Effector memory CD8-positive, alpha-beta T cell (primary cell): ENCODE data around the gene CSTF2.
A peak's percentile ranks its signal among the peaks of the same experiment; 100 is the strongest.
"Not testable (repeated sequence)": the region's sequence is repeated elsewhere in the genome, so short reads cannot be mapped to it uniquely, and the experiment has no call there.

ENCODE experiments used
- ATAC-seq: fragments of 150-1000 bp; cut with Tn5 transposase; replicated peaks from 2 replicates; pipeline ENCODE4 v1.10.0; 2021; ENCODE audit warnings: mild to moderate bottlenecking, moderate library complexity
- DNase-seq, 3 experiments: peaks; one replicate each; pipeline ENCODE4 v3.0.0; 2021
- H3K27ac Mint-ChIP-seq, 2 donors: one replicate each; pipeline ENCODE4 v1.8.0; 2022; ENCODE audit warnings: mild to moderate bottlenecking in 2 of 2, mixed read lengths in 2 of 2, moderate library complexity in 2 of 2
- H3K27me3 Mint-ChIP-seq, 2 donors: one replicate each; pipeline ENCODE4 v1.8.0; 2022; ENCODE audit warnings: mixed read lengths in 2 of 2
- H3K36me3 Mint-ChIP-seq: one replicate; pipeline ENCODE4 v1.8.0; 2022; ENCODE audit warnings: mild to moderate bottlenecking, moderate library complexity, mixed read lengths; ENCODE audit not compliant: insufficient read depth
- H3K4me1 Mint-ChIP-seq, 2 donors: one replicate each; pipeline ENCODE4 v1.8.0; 2022; ENCODE audit warnings: low read depth in 2 of 2, mixed read lengths in 2 of 2
- H3K4me3 Mint-ChIP-seq, 2 donors: one replicate each; pipeline ENCODE4 v1.8.0; 2022; ENCODE audit warnings: mild to moderate bottlenecking in 2 of 2, mixed read lengths in 2 of 2, moderate library complexity in 2 of 2
- H3K9me3 Mint-ChIP-seq, 2 donors: one replicate each; pipeline ENCODE4 v1.8.0; 2022; ENCODE audit warnings: mixed read lengths in 2 of 2
- total RNA-seq, 9 experiments: gene quantifications; one replicate each; lab custom pipeline; 2026; lab: John Stamatoyannopoulos, UW

CSTF2 gene
- total RNA-seq: 12.8 to 84.0 (median 27.6) reads per million in 9 experiments

GRCh38 chrX:100819837-100820666 is at the start of gene CSTF2:
CSTF2 (plus strand) TSS chrX:100820391; CDS start chrX:100820417, 26 bp downstream.
- peak within 1 kb of the TSS; percentile 82 to 94 for H3K27ac Mint-ChIP-seq
- ATAC-seq (peak; percentile 95), DNase-seq (peak; percentile 70 to 72 (median 71))
- H3K36me3 Mint-ChIP-seq: peaks cover 28% of the 10 kb centered on the region
- H3K27me3 Mint-ChIP-seq: peaks cover 2 to 23% of the 10 kb centered on the region in 2 donors
- H3K4me1 Mint-ChIP-seq: peaks cover 4 to 5% of the 10 kb centered on the region in 2 donors
- H3K4me3 Mint-ChIP-seq: peak within 1 kb of the TSS; percentile 81 to 85
- H3K9me3 Mint-ChIP-seq: no peaks in the 10 kb centered on the region

GRCh38 chrX:100796371-100796770 is 23.8 kb upstream of the CSTF2 start:
- ATAC-seq, H3K36me3 Mint-ChIP-seq, H3K4me1 Mint-ChIP-seq, H3K4me3 Mint-ChIP-seq, H3K27ac Mint-ChIP-seq, H3K9me3 Mint-ChIP-seq, DNase-seq, H3K27me3 Mint-ChIP-seq: not testable (repeated sequence)

- no peaks in the 10 kb centered on the region for H3K4me1 Mint-ChIP-seq
- no peak overlapping the region for H3K27ac Mint-ChIP-seq
- ATAC-seq: no peak
- H3K9me3 Mint-ChIP-seq: no peaks in the 10 kb centered on the region
- no peaks in the 10 kb centered on the region for H3K36me3 Mint-ChIP-seq
- no peak for DNase-seq
- peaks cover 0 to 14% of the 10 kb centered on the region in 2 donors for H3K27me3 Mint-ChIP-seq
- H3K4me3 Mint-ChIP-seq: no peak overlapping the region
Observed at GRCh38 chrX:100797359-100797758, 22.8 kb upstream of the CSTF2 start.

GRCh38 chrX:100798484-100799214 is 21.5 kb upstream of the CSTF2 start:
- H3K36me3 Mint-ChIP-seq: no peaks in the 10 kb centered on the region
- H3K27ac Mint-ChIP-seq: no peak overlapping the region
- peaks cover 0 to 14% of the 10 kb centered on the region in 2 donors for H3K27me3 Mint-ChIP-seq
- no peak for DNase-seq
- ATAC-seq: no peak
- H3K4me3 Mint-ChIP-seq: no peak overlapping the region
- no peaks in the 10 kb centered on the region for H3K4me1 Mint-ChIP-seq
- no peaks in the 10 kb centered on the region for H3K9me3 Mint-ChIP-seq

GRCh38 chrX:100802843-100803242 is 17.3 kb upstream of the CSTF2 start:
- DNase-seq: no peak
- Mint-ChIP-seq H3K4me1 (no peaks in the 10 kb centered on the region), H3K36me3 (no peaks in the 10 kb centered on the region), H3K27ac (no peak overlapping the region), H3K9me3 (peaks cover 0 to 2% of the 10 kb centered on the region in 2 donors), H3K4me3 (no peak overlapping the region), H3K27me3 (peaks cover 12 to 36% of the 10 kb centered on the region in 2 donors)
- ATAC-seq: no peak

- Mint-ChIP-seq H3K27me3 (peaks cover 31 to 46% of the 10 kb centered on the region in 2 donors), H3K36me3 (no peaks in the 10 kb centered on the region), H3K4me1 (no peaks in the 10 kb centered on the region), H3K4me3 (no peak overlapping the region), H3K27ac (no peak overlapping the region), H3K9me3 (peaks cover 0 to 2% of the 10 kb centered on the region in 2 donors)
- DNase-seq (no peak), ATAC-seq (no peak)
Observed at GRCh38 chrX:100804780-100805179, 15.4 kb upstream of the CSTF2 start.

- H3K27me3 Mint-ChIP-seq: peaks cover 55 to 64% of the 10 kb centered on the region in 2 donors
Observed at GRCh38 chrX:100808265-100808664, 11.9 kb upstream of the CSTF2 start.

GRCh38 chrX:100812216-100813158 is 7.7 kb upstream of the CSTF2 start:
- DNase-seq: no peak
- no peak overlapping the region for H3K27ac Mint-ChIP-seq
- no peak overlapping the region for H3K4me3 Mint-ChIP-seq
- H3K4me1 Mint-ChIP-seq: no peaks in the 10 kb centered on the region
- peaks cover 42 to 89% of the 10 kb centered on the region in 2 donors for H3K27me3 Mint-ChIP-seq
- no peaks in the 10 kb centered on the region for H3K9me3 Mint-ChIP-seq
- no peak for ATAC-seq
- no peaks in the 10 kb centered on the region for H3K36me3 Mint-ChIP-seq

More at GRCh38 chrX:100808265-100808664, 11.9 kb upstream of the CSTF2 start:
- not testable (repeated sequence) for ATAC-seq, H3K36me3 Mint-ChIP-seq, DNase-seq, H3K4me1 Mint-ChIP-seq, H3K4me3 Mint-ChIP-seq, H3K27ac Mint-ChIP-seq, H3K9me3 Mint-ChIP-seq

- H3K4me3 Mint-ChIP-seq: no peak overlapping the region
- peaks cover 12 to 40% of the 10 kb centered on the region in 2 donors for H3K27me3 Mint-ChIP-seq
- ATAC-seq: no peak
- H3K36me3 Mint-ChIP-seq: peaks cover 7% of the 10 kb centered on the region
- H3K27ac Mint-ChIP-seq: no peak overlapping the region
- no peaks in the 10 kb centered on the region for H3K9me3 Mint-ChIP-seq
- H3K4me1 Mint-ChIP-seq: peaks cover 4 to 5% of the 10 kb centered on the region in 2 donors
- no peak for DNase-seq
Observed at GRCh38 chrX:100817340-100817739, 2.9 kb upstream of the CSTF2 start.

GRCh38 chrX:100819534-100819836 is 706 bp upstream of the CSTF2 start:
- Mint-ChIP-seq H3K27me3 (peaks cover 6 to 28% of the 10 kb centered on the region in 2 donors), H3K9me3 (no peaks in the 10 kb centered on the region)

GRCh38 chrX:100829730-100830129 is 9.5 kb downstream of the CSTF2 start:
- Mint-ChIP-seq H3K36me3 (peaks cover 50% of the 10 kb centered on the region), H3K27ac (peak overlapping the region; percentile 83), H3K4me3 (peak overlapping the region in 1 of 2 donors; percentile 17), H3K9me3 (no peaks in the 10 kb centered on the region), H3K4me1 (peaks cover 6 to 8% of the 10 kb centered on the region in 2 donors), H3K27me3 (no peaks in the 10 kb centered on the region)
- DNase-seq (peak in 1 of 3 experiments; percentile 1), ATAC-seq (peak; percentile 91)

More at GRCh38 chrX:100819534-100819836, 706 bp upstream of the CSTF2 start:
- Mint-ChIP-seq H3K36me3 (peaks cover 23% of the 10 kb centered on the region), H3K4me1 (peaks cover 4 to 5% of the 10 kb centered on the region in 2 donors), H3K27ac (peak overlapping the region; percentile 82 to 94), H3K4me3 (peak overlapping the region; percentile 81 to 85)
- DNase-seq: no peak
- no peak for ATAC-seq

GRCh38 chrX:100830143-100830542 is 10.0 kb downstream of the CSTF2 start:
- Mint-ChIP-seq H3K27me3 (no peaks in the 10 kb centered on the region), H3K27ac (peak overlapping the region; percentile 83), H3K4me3 (peak overlapping the region in 1 of 2 donors; percentile 58), H3K36me3 (peaks cover 49% of the 10 kb centered on the region), H3K4me1 (peaks cover 6 to 8% of the 10 kb centered on the region in 2 donors), H3K9me3 (no peaks in the 10 kb centered on the region)
- DNase-seq (no peak), ATAC-seq (peak; percentile 17)

GRCh38 chrX:100830547-100830946 is 10.4 kb downstream of the CSTF2 start:
- Mint-ChIP-seq H3K4me1 (peaks cover 6 to 8% of the 10 kb centered on the region in 2 donors), H3K36me3 (peaks cover 53% of the 10 kb centered on the region), H3K27ac (peak overlapping the region in 1 of 2 donors; percentile 83), H3K4me3 (peak overlapping the region in 1 of 2 donors; percentile 58), H3K9me3 (no peaks in the 10 kb centered on the region), H3K27me3 (no peaks in the 10 kb centered on the region)
- DNase-seq (no peak), ATAC-seq (no peak)
